ENCODE data around the gene CDS1. TPM values are rescaled to one million over a fixed set of nuclear protein-coding genes. Genes with fewer than 3 reads are reported as not detected.
A peak's percentile ranks its signal among the peaks of the same experiment; 100 is the strongest.
"Not testable (repeated sequence)": the region's sequence is repeated elsewhere in the genome, so short reads cannot be mapped to it uniquely, and the experiment has no call there.

The CDS1 gene
- total RNA-seq, 1 donor from 2014 or later: 22.2 TPM

- no peak overlapping the region for H3K4me3 Mint-ChIP-seq (ENCODE audit: low read depth)
- H3K27me3 Mint-ChIP-seq: no peaks in the 10 kb centered on the region
- H3K4me1 Mint-ChIP-seq (ENCODE audit: low read depth): peaks cover 27% of the 10 kb centered on the region
- no peak for TF ChIP-seq CTCF (IDR thresholded peaks at IDR 0.05; ENCODE audit: unreplicated experiment)
- no peaks in the 10 kb centered on the region for H3K9me3 Mint-ChIP-seq (ENCODE audit: low read depth)
- DNase-seq (ENCODE audit: low spot score, unreplicated experiment): no peak
- H3K27ac Mint-ChIP-seq: no peak overlapping the region
- H3K36me3 Mint-ChIP-seq (ENCODE audit: insufficient read depth): peaks cover 20% of the 10 kb centered on the region
These were observed 66.1 kb downstream of the CDS1 start for GRCh38 chr4:84648863-84649647.

- TF ChIP-seq CTCF (IDR thresholded peaks at IDR 0.05; ENCODE audit: unreplicated experiment): no peak
- peaks cover 19% of the 10 kb centered on the region for H3K36me3 Mint-ChIP-seq (ENCODE audit: insufficient read depth)
- no peak overlapping the region for H3K27ac Mint-ChIP-seq
- no peaks in the 10 kb centered on the region for H3K27me3 Mint-ChIP-seq
- peaks cover 6% of the 10 kb centered on the region for H3K9me3 Mint-ChIP-seq (ENCODE audit: low read depth)
- no peak for DNase-seq (ENCODE audit: low spot score, unreplicated experiment)
- no peak overlapping the region for H3K4me3 Mint-ChIP-seq (ENCODE audit: low read depth)
- H3K4me1 Mint-ChIP-seq (ENCODE audit: low read depth): peaks cover 23% of the 10 kb centered on the region
These were observed 68.6 kb downstream of the CDS1 start for GRCh38 chr4:84651499-84651898.

GRCh38 chr4:84652478-84652877, 69.6 kb downstream of the CDS1 start:
- Mint-ChIP-seq H3K4me1 (ENCODE audit: low read depth) (peaks cover 22% of the 10 kb centered on the region), H3K4me3 (ENCODE audit: low read depth) (no peak overlapping the region), H3K9me3 (ENCODE audit: low read depth) (peaks cover 13% of the 10 kb centered on the region), H3K27me3 (no peaks in the 10 kb centered on the region), H3K27ac (no peak overlapping the region), H3K36me3 (ENCODE audit: insufficient read depth) (peaks cover 28% of the 10 kb centered on the region)
- TF ChIP-seq CTCF (IDR thresholded peaks at IDR 0.05; ENCODE audit: unreplicated experiment): no peak
- no peak for DNase-seq (ENCODE audit: low spot score, unreplicated experiment)

- no peak for TF ChIP-seq CTCF (IDR thresholded peaks at IDR 0.05; ENCODE audit: unreplicated experiment)
- no peaks in the 10 kb centered on the region for H3K27me3 Mint-ChIP-seq
- peaks cover 15% of the 10 kb centered on the region for H3K4me1 Mint-ChIP-seq (ENCODE audit: low read depth)
- H3K4me3 Mint-ChIP-seq (ENCODE audit: low read depth): no peak overlapping the region
- H3K9me3 Mint-ChIP-seq (ENCODE audit: low read depth): peaks cover 16% of the 10 kb centered on the region
- no peak for DNase-seq (ENCODE audit: low spot score, unreplicated experiment)
- peak overlapping the region; percentile 5 for H3K27ac Mint-ChIP-seq
- peaks cover 29% of the 10 kb centered on the region for H3K36me3 Mint-ChIP-seq (ENCODE audit: insufficient read depth)
These were observed 77.7 kb downstream of the CDS1 start for GRCh38 chr4:84660606-84661005.

- H3K4me3 Mint-ChIP-seq (ENCODE audit: low read depth): no peak overlapping the region
- no peak for DNase-seq (ENCODE audit: low spot score, unreplicated experiment)
- peak overlapping the region; percentile 5 for H3K27ac Mint-ChIP-seq
- H3K4me1 Mint-ChIP-seq (ENCODE audit: low read depth): peaks cover 15% of the 10 kb centered on the region
- TF ChIP-seq CTCF (IDR thresholded peaks at IDR 0.05; ENCODE audit: unreplicated experiment): no peak
- H3K36me3 Mint-ChIP-seq (ENCODE audit: insufficient read depth): peaks cover 33% of the 10 kb centered on the region
- no peaks in the 10 kb centered on the region for H3K27me3 Mint-ChIP-seq
- H3K9me3 Mint-ChIP-seq (ENCODE audit: low read depth): peaks cover 19% of the 10 kb centered on the region
These were observed 78.4 kb downstream of the CDS1 start for GRCh38 chr4:84661191-84661939.

- DNase-seq (ENCODE audit: low spot score, unreplicated experiment): not testable (repeated sequence)
These were observed 81.8 kb downstream of the CDS1 start for GRCh38 chr4:84664767-84665166.

More at GRCh38 chr4:84664767-84665166, 81.8 kb downstream of the CDS1 start:
- H3K9me3 Mint-ChIP-seq (ENCODE audit: low read depth): peaks cover 13% of the 10 kb centered on the region
- not testable (repeated sequence) for H3K27ac Mint-ChIP-seq; H3K27me3 Mint-ChIP-seq; H3K4me3 Mint-ChIP-seq (ENCODE audit: low read depth)
- H3K36me3 Mint-ChIP-seq (ENCODE audit: insufficient read depth): peaks cover 24% of the 10 kb centered on the region
- H3K4me1 Mint-ChIP-seq (ENCODE audit: low read depth): peaks cover 15% of the 10 kb centered on the region

Measured in progenitor cell of endocrine pancreas (in vitro differentiated cells).